H1 (cell line): Measurements from ENCODE around the gene PEX1. TPM values are rescaled to one million over a fixed set of nuclear protein-coding genes. Genes with fewer than 3 reads are reported as not detected.
"Not testable (repeated sequence)": the region's sequence is repeated elsewhere in the genome, so short reads cannot be mapped to it uniquely, and the experiment has no call there.

Experiments
- CTCF ChIA-PET: fragments of 300-600 bp; sonication (Branson Sonifier 250); formaldehyde crosslinking; loops from one replicate; lab custom pipeline; 2021; ENCODE audit not compliant: partially characterized antibody; lab: Charles Lee
- POLR2A ChIA-PET: fragments of 300-600 bp; sonication (Branson Sonifier 250); formaldehyde crosslinking; loops from one replicate; lab custom pipeline; 2021; ENCODE audit warnings: inconsistent platforms; ENCODE audit not compliant: partially characterized antibody; lab: Charles Lee
- DNase-seq, 2 experiments: peaks; one replicate each; pipeline versions ENCODE4 v3.0.0 to v3.0.0-alpha.2; 2010 to 2022; ENCODE audit warnings: low spot score in 2 of 2, low read depth in 1 of 2, mixed read lengths in 1 of 2
- FAIRE-seq: peaks from 2 replicates; lab custom pipeline; 2011; peaks lifted over from hg19 to GRCh38; lab: Jason Lieb, UNC
- H2AFZ ChIP-seq: 2 replicates; pipeline ENCODE4 v1.8.1; 2012; ENCODE audit warnings: low read length, inconsistent platforms
- H2AK5ac ChIP-seq: 2 replicates; pipeline ENCODE4 v1.6.1; 2013; ENCODE audit warnings: low read depth, low read length
- H2BK120ac ChIP-seq: replicated peaks from 2 replicates; pipeline ENCODE3; 2013; ENCODE audit warnings: low read depth, low read length, inconsistent platforms
- H2BK12ac ChIP-seq: 2 replicates; pipeline ENCODE4 v1.6.1; 2013; ENCODE audit warnings: low read depth, low read length
- H2BK15ac ChIP-seq: 2 replicates; pipeline ENCODE4 v1.6.1; 2013; ENCODE audit warnings: low read length
- H2BK20ac ChIP-seq: 2 replicates; pipeline ENCODE4 v1.6.1; 2013; ENCODE audit warnings: low read length
- H2BK5ac ChIP-seq: 2 replicates; pipeline ENCODE4 v1.6.1; 2013; ENCODE audit warnings: low read depth, low read length
- H3K14ac ChIP-seq: 2 replicates; pipeline ENCODE4 v1.6.1; 2013; ENCODE audit warnings: inconsistent platforms; ENCODE audit not compliant: insufficient read length
- H3K18ac ChIP-seq: 2 replicates; pipeline ENCODE4 v1.6.1; 2013; ENCODE audit warnings: low read length; ENCODE audit errors: extremely low read depth
- H3K23ac ChIP-seq: 2 replicates; pipeline ENCODE4 v1.6.1; 2013; ENCODE audit warnings: inconsistent platforms; ENCODE audit not compliant: insufficient read length
- H3K23me2 ChIP-seq: 2 replicates; pipeline ENCODE4 v1.6.1; 2013; ENCODE audit warnings: low read depth, low read length
- H3K27ac ChIP-seq: 2 replicates; pipeline ENCODE4 v1.6.1; 2011; ENCODE audit warnings: low read depth, low read length, inconsistent platforms
- H3K27me3 ChIP-seq, 4 experiments: replicated peaks in 1 of 4; 1 replicate in 1 of 4; 2 replicates in 3 of 4; pipeline versions ENCODE4 v1.6.1 to v1.8.1; 2011 to 2013; ENCODE audit warnings: low read length in 3 of 4, mild to moderate bottlenecking in 3 of 4, inconsistent platforms in 2 of 4, mixed read lengths in 2 of 4, moderate library complexity in 1 of 4; ENCODE audit not compliant: control insufficient read depth in 3 of 4, insufficient read depth in 3 of 4; ENCODE audit errors: extremely low read depth in 1 of 4
- H3K36me3 ChIP-seq, 4 experiments: 2 replicates each; pipeline versions ENCODE4 v1.6.1 to v1.8.1; 2011 to 2013; ENCODE audit warnings: mild to moderate bottlenecking in 4 of 4, low read length in 3 of 4, moderate library complexity in 2 of 4, control low read depth in 1 of 4, inconsistent platforms in 1 of 4; ENCODE audit not compliant: insufficient read depth in 4 of 4, control insufficient read depth in 2 of 4
- H3K4ac ChIP-seq: replicated peaks from 2 replicates; pipeline ENCODE3; 2013; ENCODE audit warnings: low read length, low read depth, mixed read lengths, inconsistent platforms; ENCODE audit not compliant: insufficient read length
- H3K4me1 ChIP-seq, 4 experiments: replicated peaks in 1 of 4; 1 replicate in 1 of 4; 2 replicates in 3 of 4; pipeline versions ENCODE4 v1.6.1 to v1.8.1; 2011 to 2013; ENCODE audit warnings: low read length in 3 of 4, inconsistent platforms in 2 of 4, mixed read lengths in 1 of 4; ENCODE audit not compliant: insufficient read depth in 4 of 4, control insufficient read depth in 3 of 4
- H3K4me2 ChIP-seq, 2 experiments: 2 replicates each; pipeline versions ENCODE4 v1.6.1 to v1.8.1; 2011 to 2013; ENCODE audit warnings: low read depth in 2 of 2, low read length in 2 of 2, control low read depth in 1 of 2, inconsistent platforms in 1 of 2, mild to moderate bottlenecking in 1 of 2; ENCODE audit not compliant: insufficient read depth in 1 of 2
- H3K4me3 ChIP-seq, 4 experiments: fragments of 200-600, 300-600 bp in 1 of 4; sonication (generic), shearing (Covaris generic), sonication (Bioruptor Twin) in 1 of 4; 2 replicates each; pipeline versions ENCODE4 v1.5.1 to v1.8.1; 2011 to 2016; ENCODE audit warnings: low read length in 4 of 4, low read depth in 3 of 4, control low read depth in 2 of 4, inconsistent platforms in 2 of 4, mild to moderate bottlenecking in 2 of 4, mixed read lengths in 1 of 4, moderate library complexity in 1 of 4; ENCODE audit not compliant: insufficient read depth in 2 of 4; ENCODE audit errors: extremely low read depth in 1 of 4
- H3K56ac ChIP-seq: replicated peaks from 2 replicates; pipeline ENCODE3; 2013; ENCODE audit warnings: low read depth, mild to moderate bottlenecking, mixed read lengths, low read length, inconsistent platforms; ENCODE audit not compliant: insufficient read length
- H3K79me1 ChIP-seq: 2 replicates; pipeline ENCODE4 v1.6.1; 2013; ENCODE audit warnings: low read depth, low read length, control low read depth
- H3K79me2 ChIP-seq, 2 experiments: 2 replicates each; pipeline versions ENCODE4 v1.6.1 to v1.8.1; 2012 to 2013; ENCODE audit warnings: low read length in 2 of 2, mild to moderate bottlenecking in 2 of 2, inconsistent platforms in 1 of 2; ENCODE audit not compliant: insufficient read depth in 2 of 2, control insufficient read depth in 1 of 2
- H3K9ac ChIP-seq, 4 experiments: replicated peaks in 1 of 4; 1 replicate in 1 of 4; 2 replicates in 3 of 4; pipeline versions ENCODE4 v1.6.1 to v1.8.1; 2011 to 2013; ENCODE audit warnings: low read depth in 3 of 4, low read length in 3 of 4, control low read depth in 2 of 4, mild to moderate bottlenecking in 2 of 4, moderate library complexity in 2 of 4, inconsistent platforms in 1 of 4; ENCODE audit errors: extremely low read depth in 1 of 4
- H3K9me3 ChIP-seq, 2 experiments: 2 replicates each; pipeline versions ENCODE4 v1.6.1 to v1.8.1; 2012 to 2013; ENCODE audit warnings: mild to moderate bottlenecking in 2 of 2, moderate library complexity in 2 of 2, control low read depth in 1 of 2, inconsistent platforms in 1 of 2, low read depth in 1 of 2, low read length in 1 of 2, mixed read lengths in 1 of 2; ENCODE audit not compliant: insufficient read depth in 2 of 2
- H4K20me1 ChIP-seq, 2 experiments: replicated peaks in 1 of 2; 2 replicates each; pipeline versions ENCODE3 to v1.8.1; 2011 to 2013; ENCODE audit warnings: inconsistent platforms in 2 of 2, low read length in 2 of 2, mild to moderate bottlenecking in 1 of 2; ENCODE audit not compliant: insufficient read depth in 2 of 2, control insufficient read depth in 1 of 2
- H4K5ac ChIP-seq: 2 replicates; pipeline ENCODE4 v1.6.1; 2013; ENCODE audit warnings: low read length, low read depth, mixed read lengths, inconsistent platforms; ENCODE audit not compliant: insufficient read length
- H4K8ac ChIP-seq: 2 replicates; pipeline ENCODE4 v1.8.0; 2013; ENCODE audit warnings: mild to moderate bottlenecking, moderate library complexity, low read length, inconsistent platforms; ENCODE audit not compliant: insufficient read depth; ENCODE audit errors: extremely low read depth
- H4K91ac ChIP-seq: replicated peaks from 2 replicates; pipeline ENCODE3; 2013; ENCODE audit warnings: low read length, mixed read lengths, inconsistent platforms; ENCODE audit not compliant: insufficient read length
- WGBS, 2 experiments: shearing (Covaris generic) in 1 of 2; methylation state at CpG; one replicate each; pipeline versions ENCODE4 v1.1.6 to v1.1.7; 2013 to 2015; ENCODE audit warnings: low lambda C conversion rate in 2 of 2, mixed read lengths in 2 of 2, inconsistent platforms in 1 of 2, low coverage in 1 of 2, missing lambda C conversion rate in 1 of 2; ENCODE audit not compliant: insufficient replicate concordance in 2 of 2, insufficient coverage in 1 of 2, insufficient read length in 1 of 2; ENCODE audit errors: extremely low coverage in 1 of 2, missing lambda C conversion rate in 1 of 2; 5-methylcytosine and 5-hydroxymethylcytosine counted together
- polyA plus RNA-seq, 7 experiments: library from polyadenylated mRNA; depleted of rRNA in 3 of 7; stranded (reverse) in 5 of 7; unstranded in 2 of 7; fragments of >200 nt in 5 of 7; fragments of 200-250 nt in 2 of 7; gene quantifications; 1 replicate in 5 of 7; 2 replicates in 1 of 7; 4 replicates in 1 of 7; pipeline versions ENCODE4 v1.2.1 to v1.2.3, GENCODE V29; 2011 to 2013; ENCODE audit warnings: missing spikeins in 2 of 7, mixed read lengths in 2 of 7
- total RNA-seq: library from RNA; stranded (reverse); fragmentation: NEBNext Ultra II Directional; extraction: Animal tissue kit (Norgen Biotek cat#: 25700); gene quantifications from 2 replicates; pipeline ENCODE4 v1.2.1, GENCODE V29; 2021

Gene PEX1
- total and polyA plus RNA-seq, 2 of the 8 experiments (the other 6 are each of a cell fraction or from before 2014, with no cell fraction given): 16.4 to 23.9 TPM

- H3K14ac ChIP-seq, CTCF ChIA-PET, H4K91ac ChIP-seq, H4K20me1 ChIP-seq, H3K79me1 ChIP-seq, H3K4me2 ChIP-seq, H3K9ac ChIP-seq, H2BK120ac ChIP-seq, FAIRE-seq, H3K79me2 ChIP-seq, H4K8ac ChIP-seq, H3K4ac ChIP-seq, H3K27me3 ChIP-seq, DNase-seq, H3K18ac ChIP-seq, H3K4me1 ChIP-seq, H2AK5ac ChIP-seq, H3K9me3 ChIP-seq, H3K23me2 ChIP-seq, H3K27ac ChIP-seq, H2BK15ac ChIP-seq, H2BK20ac ChIP-seq, H4K5ac ChIP-seq, H2BK5ac ChIP-seq, H2AFZ ChIP-seq, H3K23ac ChIP-seq, POLR2A ChIA-PET, H3K56ac ChIP-seq, H2BK12ac ChIP-seq, H3K4me3 ChIP-seq, H3K36me3 ChIP-seq: not testable (repeated sequence)
- WGBS, 2 experiments: 85% methylated on average over 2 of the region's 2 CpGs; no CpG with 5 or more reads in 1 of the 2 experiments
Observed at GRCh38 chr7:92442720-92443119, 85.6 kb downstream of the PEX1 start.
